GM08714 (cell line): ENCODE data around the gene GALNT9.
"Not testable (repeated sequence)": the region's sequence is repeated elsewhere in the genome, so short reads cannot be mapped to it uniquely, and the experiment has no call there.

Source experiments
- H3K4me3 ChIP-seq: fragments of 200-500 bp; sonication (Bioruptor generic); 2 replicates; pipeline ENCODE4 v1.5.1; 2014; ENCODE audit warnings: mild to moderate bottlenecking, low read length, inconsistent platforms
- ZNF274 ChIP-seq: IDR thresholded peaks from 2 replicates; pipeline ENCODE4 v1.6.1; 2012; ENCODE audit warnings: mild to moderate bottlenecking, low read depth, low read length

The GALNT9 gene

DNA sequence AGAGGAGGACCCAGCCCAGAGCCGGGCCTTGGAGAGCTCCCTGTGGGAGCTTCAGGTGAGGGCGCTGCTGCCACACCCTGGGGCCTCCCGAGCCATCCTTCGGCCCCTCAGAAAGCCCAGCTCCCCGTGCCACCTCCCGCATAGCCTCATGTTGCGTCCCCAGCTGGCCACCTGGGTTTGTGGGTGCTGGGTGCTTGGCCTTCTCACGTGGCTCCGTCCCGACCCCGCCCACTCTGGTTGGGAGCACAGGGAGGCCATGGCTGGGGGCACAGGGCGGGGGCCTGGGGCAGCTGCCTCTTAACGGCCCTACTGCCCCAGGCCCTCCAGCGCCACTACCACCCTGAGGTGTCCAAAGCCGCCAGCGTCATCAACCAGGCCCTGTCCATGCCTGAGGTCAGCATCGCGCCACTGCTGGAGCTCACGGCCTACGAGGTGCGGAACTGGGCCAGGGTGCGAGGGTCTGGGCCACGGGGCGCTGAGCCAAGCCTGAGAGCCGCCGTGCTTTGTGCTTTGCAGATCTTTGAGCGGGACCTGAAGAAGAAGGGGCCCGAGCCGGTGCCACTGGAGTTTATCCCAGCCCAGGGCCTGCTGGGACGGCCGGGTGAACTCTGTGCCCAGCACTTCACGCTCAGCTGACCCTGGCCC is 177.5 kb downstream of the GALNT9 start:
- no peak for TF ChIP-seq ZNF274
- H3K4me3 ChIP-seq: no peak overlapping the region

DNA sequence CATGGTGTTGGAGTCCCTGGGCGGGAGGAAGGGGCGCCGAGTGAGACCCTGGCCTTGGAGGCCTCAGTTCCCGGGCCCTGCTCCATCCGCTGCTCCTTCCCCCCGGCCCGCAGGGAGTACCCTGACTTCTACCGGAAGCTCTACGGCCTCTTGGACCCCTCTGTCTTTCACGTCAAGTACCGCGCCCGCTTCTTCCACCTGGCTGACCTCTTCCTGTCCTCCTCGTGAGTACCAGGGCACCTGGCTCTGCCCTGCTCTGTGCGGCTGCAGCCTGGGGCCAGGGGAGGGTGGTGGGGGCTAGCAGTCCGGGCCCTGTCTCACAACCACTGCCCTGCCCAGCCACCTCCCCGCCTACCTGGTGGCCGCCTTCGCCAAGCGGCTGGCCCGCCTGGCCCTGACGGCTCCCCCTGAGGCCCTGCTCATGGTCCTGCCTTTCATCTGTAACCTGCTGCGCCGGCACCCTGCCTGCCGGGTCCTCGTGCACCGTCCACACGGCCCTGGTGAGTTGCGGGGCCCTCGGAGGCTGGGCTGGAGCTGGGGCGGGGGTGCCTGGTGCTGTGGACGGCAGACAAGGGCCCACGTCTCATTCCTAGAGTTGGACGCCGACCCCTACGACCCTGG is 178.1 kb downstream of the GALNT9 start:
- TF ChIP-seq ZNF274: no peak
- no peak overlapping the region for H3K4me3 ChIP-seq

DNA sequence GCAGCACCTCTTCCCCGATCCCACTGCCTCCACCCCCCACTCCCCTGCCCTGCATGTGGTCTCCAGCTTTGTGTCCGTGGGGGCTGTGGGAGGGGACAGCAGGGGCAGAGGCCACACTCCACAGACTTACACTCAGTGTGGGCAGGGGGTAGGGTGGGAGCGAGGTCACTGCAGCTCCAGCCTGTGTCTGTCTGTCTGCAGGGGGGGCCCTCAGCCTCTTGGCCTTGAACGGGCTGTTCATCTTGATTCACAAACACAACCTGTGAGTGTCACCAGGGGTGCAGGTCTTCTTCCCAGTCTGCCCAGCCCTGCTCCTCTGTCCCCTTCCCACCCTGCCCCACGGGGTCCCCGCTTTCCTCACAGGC is 178.6 kb downstream of the GALNT9 start:
- H3K4me3 ChIP-seq: no peak overlapping the region
- TF ChIP-seq ZNF274: no peak

DNA sequence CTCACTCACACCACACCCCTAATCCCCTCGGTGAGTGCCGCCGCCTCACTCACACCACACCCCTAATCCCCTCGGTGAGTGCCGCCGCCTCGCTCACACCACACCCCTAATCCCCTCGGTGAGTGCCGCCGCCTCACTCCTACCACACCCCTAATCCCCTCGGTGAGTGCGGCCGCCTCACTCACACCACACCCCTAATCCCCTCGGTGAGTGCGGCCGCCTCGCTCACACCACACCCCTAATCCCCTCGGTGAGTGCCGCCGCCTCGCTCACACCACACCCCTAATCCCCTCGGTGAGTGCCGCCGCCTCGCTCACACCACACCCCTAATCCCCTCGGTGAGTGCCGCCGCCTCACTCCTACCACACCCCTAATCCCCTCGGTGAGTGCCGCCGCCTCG is 179.9 kb downstream of the GALNT9 start:
- not testable (repeated sequence) for H3K4me3 ChIP-seq

DNA sequence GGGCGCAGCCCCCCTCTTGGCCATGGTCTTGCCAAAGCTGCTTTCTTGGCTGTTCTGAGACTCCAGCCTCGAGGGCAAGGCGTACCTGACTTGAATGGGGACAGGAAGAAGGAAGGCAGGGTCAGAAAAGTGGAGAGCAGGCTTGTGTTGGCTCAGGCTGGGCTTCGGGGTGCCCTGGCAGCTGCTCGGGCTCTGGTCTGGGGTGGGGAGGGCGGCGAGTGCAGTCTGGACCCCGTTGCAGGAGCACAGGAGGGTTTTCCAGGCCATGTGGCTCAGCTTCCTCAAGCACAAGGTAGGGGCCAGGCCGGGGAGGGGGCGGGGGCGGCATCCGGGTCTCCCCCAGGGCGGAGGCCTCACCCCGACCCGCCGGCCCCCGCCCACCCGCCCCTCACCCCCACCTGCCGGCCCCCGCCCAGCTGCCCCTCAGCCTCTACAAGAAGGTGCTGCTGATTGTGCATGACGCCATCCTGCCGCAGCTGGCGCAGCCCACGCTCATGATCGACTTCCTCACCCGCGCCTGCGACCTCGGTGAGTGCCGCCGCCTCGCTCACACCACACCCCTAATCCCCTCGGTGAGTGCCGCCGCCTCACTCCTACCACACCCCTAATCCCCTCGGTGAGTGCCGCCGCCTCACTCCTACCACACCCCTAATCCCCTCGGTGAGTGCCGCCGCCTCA is 180.9 kb downstream of the GALNT9 start:
- TF ChIP-seq ZNF274: no peak
- H3K4me3 ChIP-seq: no peak overlapping the region

DNA sequence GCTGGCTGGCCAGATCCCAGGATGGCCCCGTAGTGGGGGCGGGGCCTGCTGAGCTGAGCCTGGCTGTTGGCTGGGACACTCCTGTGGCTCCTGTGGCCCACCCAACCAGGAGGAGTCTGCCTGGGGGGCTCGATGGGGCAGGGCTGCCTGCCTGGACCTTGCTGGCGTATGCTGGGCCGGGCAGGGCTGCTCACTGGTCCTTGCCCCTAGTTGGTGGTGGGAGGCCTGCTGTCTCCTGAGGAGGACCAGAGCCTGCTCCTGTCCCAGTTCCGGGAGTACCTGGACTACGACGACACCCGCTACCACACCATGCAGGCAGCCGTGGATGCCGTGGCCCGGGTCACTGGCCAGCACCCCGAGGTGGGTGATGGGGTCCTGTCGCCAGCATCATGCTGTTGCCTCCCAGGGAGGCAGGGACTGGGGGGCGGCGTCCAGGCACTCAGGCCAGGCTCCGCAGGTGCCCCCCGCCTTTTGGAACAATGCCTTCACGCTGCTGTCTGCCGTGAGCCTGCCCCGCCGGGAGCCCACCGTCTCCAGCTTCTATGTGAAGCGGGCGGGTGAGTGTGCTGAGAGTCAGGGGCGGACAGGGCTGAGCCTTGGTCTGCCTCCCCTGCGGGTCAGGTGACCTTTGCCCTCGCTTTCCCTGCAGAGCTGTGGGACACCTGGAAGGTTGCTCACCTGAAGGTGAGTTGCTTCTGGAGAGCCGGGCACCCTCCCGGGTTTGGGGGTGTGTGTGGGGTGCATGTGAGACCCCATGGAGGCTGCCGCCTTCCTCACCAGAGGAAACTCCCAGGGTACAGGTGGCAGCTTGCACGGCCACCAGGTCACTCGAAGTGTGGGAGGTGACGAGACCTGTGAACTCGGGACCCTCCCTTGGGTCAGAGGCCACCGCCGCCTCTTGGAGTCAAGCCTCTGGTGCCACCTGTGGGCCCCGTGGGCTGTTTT is 181.7 kb downstream of the GALNT9 start:
- H3K4me3 ChIP-seq: no peak overlapping the region
- TF ChIP-seq ZNF274: no peak

DNA sequence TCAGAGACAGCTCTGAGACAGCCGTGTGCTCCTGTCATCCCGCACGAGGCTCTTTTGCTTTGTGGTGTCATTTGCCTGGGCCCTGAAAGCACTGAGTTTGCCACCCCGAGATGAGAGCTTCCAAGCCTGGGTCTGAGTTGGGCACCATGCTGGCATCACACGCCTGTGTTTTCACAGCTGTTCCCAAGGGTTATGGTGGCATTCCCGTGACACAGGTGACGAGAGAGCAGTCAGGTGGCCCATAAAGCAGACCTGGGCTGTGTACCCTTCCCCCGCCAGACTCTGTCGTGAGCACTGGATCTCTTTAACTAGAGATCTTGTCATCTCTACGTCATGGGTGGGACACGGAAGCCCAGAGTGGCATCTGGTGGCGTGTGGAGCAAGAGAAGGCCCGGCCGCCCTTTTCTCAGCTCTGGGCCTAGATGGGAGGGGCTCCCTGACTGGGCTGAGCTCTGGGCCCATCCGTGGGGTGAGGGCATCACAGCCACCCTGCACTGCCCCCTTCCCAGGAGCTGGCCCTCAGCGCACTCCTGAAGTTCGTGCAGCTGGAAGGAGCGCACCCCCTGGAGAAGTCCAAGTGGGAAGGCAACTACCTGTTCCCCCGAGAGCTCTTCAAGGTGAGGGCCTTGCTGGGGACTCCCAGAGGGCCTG is 182.5 kb downstream of the GALNT9 start:
- TF ChIP-seq ZNF274: no peak
- H3K4me3 ChIP-seq: no peak overlapping the region
